Neuron (in vitro differentiated cells): ENCODE measurements around the gene KCNA10.

Experiments
- H2AFZ ChIP-seq: one replicate; pipeline ENCODE4 v1.6.1; 2013; ENCODE audit warnings: low read depth, mild to moderate bottlenecking, inconsistent platforms, low read length, moderate library complexity
- H3K27me3 ChIP-seq: one replicate; pipeline ENCODE4 v1.6.1; 2013; ENCODE audit warnings: low read length; ENCODE audit not compliant: insufficient read depth
- H3K36me3 ChIP-seq: one replicate; pipeline ENCODE4 v1.6.1; 2013; ENCODE audit warnings: low read length; ENCODE audit not compliant: insufficient read depth
- H3K4me1 ChIP-seq: one replicate; pipeline ENCODE4 v1.6.1; 2013; ENCODE audit warnings: low read length; ENCODE audit not compliant: insufficient read depth
- H3K4me3 ChIP-seq: 2 replicates; pipeline ENCODE4 v1.5.1; 2013; ENCODE audit warnings: mild to moderate bottlenecking, low read length, moderate library complexity
- H3K9me3 ChIP-seq: one replicate; pipeline ENCODE4 v1.6.1; 2013; ENCODE audit warnings: low read length

KCNA10 gene

DNA sequence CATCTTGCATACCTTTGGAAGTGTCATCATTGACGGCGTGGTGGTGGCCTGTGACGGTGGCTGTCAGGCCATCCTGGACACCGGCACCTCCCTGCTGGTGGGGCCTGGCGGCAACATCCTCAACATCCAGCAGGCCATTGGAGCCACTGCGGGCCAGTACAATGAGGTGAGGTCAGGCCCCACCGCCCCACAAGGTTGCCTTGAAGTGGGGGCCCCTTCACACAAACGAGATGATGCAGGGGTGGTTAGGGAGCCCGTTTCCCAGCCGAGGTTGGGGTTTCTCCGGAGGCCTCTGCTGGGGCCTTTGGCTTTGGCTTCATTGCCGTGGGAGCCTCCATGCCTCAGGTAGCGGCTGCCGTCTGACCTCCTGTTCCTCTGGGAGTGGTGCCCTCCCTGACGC, 29.6 kb downstream of the KCNA10 start:
- Histone ChIP-seq H3K9me3 (no peaks in the 10 kb centered on the region), H3K4me3 (no peak overlapping the region), H3K27me3 (peaks cover 7% of the 10 kb centered on the region), H3K4me1 (peaks cover 3% of the 10 kb centered on the region), H2AFZ (no peak overlapping the region), H3K36me3 (no peaks in the 10 kb centered on the region)

- no peaks in the 10 kb centered on the region for H3K36me3 ChIP-seq
- H3K9me3 ChIP-seq: no peaks in the 10 kb centered on the region
- no peak overlapping the region for H2AFZ ChIP-seq
- no peak overlapping the region for H3K4me3 ChIP-seq
- peaks cover 7% of the 10 kb centered on the region for H3K27me3 ChIP-seq
- no peaks in the 10 kb centered on the region for H3K4me1 ChIP-seq
Observed at GRCh38 chr1:110488867-110489266, 30.1 kb downstream of the KCNA10 start.

GRCh38 chr1:110488161-110488560, 30.8 kb downstream of the KCNA10 start:
- Histone ChIP-seq H2AFZ (no peak overlapping the region), H3K4me1 (no peaks in the 10 kb centered on the region), H3K4me3 (no peak overlapping the region), H3K27me3 (peaks cover 7% of the 10 kb centered on the region), H3K9me3 (no peaks in the 10 kb centered on the region), H3K36me3 (no peaks in the 10 kb centered on the region)

GRCh38 chr1:110487726-110488125, 31.2 kb downstream of the KCNA10 start:
- Histone ChIP-seq H3K4me1 (no peaks in the 10 kb centered on the region), H3K4me3 (no peak overlapping the region), H3K36me3 (no peaks in the 10 kb centered on the region), H3K9me3 (no peaks in the 10 kb centered on the region), H2AFZ (no peak overlapping the region), H3K27me3 (peaks cover 10% of the 10 kb centered on the region)

GRCh38 chr1:110485725-110486124, 33.2 kb downstream of the KCNA10 start:
- no peaks in the 10 kb centered on the region for H3K4me1 ChIP-seq
- H3K4me3 ChIP-seq: no peak overlapping the region
- H3K27me3 ChIP-seq: peaks cover 21% of the 10 kb centered on the region

DNA sequence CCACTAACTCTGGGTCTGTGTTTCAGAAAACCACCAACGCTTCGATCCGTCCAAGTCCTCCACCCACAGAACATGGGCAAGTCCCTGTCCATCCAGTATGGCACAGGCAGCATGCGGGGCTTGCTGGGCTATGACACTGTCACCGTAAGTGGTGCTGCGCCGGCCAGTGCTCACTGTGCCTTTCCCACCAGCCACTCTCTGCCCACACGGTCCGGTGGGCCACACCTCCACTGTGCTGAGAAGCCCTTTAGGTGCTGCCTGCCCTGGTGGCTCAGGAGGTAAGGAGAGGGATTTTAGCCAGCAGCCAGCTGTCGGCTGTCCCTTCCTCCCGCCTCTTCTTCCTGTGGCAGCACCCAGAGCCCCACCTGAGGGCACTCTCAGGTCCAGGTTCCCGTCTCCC, 34.2 kb downstream of the KCNA10 start:
- no peak overlapping the region for H3K4me3 ChIP-seq
- H2AFZ ChIP-seq: no peak overlapping the region
- H3K27me3 ChIP-seq: peaks cover 21% of the 10 kb centered on the region
- H3K4me1 ChIP-seq: no peaks in the 10 kb centered on the region
- H3K36me3 ChIP-seq: no peaks in the 10 kb centered on the region
- no peaks in the 10 kb centered on the region for H3K9me3 ChIP-seq

More at GRCh38 chr1:110485725-110486124, 33.2 kb downstream of the KCNA10 start:
- no peaks in the 10 kb centered on the region for H3K36me3 ChIP-seq
- no peak overlapping the region for H2AFZ ChIP-seq
- no peaks in the 10 kb centered on the region for H3K9me3 ChIP-seq

DNA sequence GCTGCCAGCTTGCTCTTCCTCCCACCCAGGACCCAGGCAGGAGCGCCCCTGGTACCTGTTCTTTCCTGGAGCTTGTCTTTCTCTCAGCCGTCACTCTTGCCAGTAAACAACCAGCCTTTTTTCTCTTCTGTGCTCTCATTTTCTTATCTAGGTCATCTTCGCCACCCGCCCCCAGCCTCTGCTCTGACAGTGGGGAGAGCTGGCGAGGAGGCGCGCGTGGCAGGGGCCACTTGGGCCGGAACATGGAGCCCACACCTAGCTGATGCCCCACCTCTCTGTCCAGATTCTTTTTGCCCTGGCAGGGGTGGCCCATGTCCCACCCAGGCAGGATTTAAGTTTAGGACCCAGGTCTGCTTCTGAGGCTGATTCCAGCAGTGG, 35.7 kb downstream of the KCNA10 start:
- Histone ChIP-seq H3K9me3 (no peaks in the 10 kb centered on the region), H2AFZ (no peak overlapping the region), H3K27me3 (peaks cover 21% of the 10 kb centered on the region), H3K4me3 (no peak overlapping the region), H3K36me3 (no peaks in the 10 kb centered on the region), H3K4me1 (no peaks in the 10 kb centered on the region)

GRCh38 chr1:110482662-110483307, 36.2 kb downstream of the KCNA10 start:
- no peak overlapping the region for H2AFZ ChIP-seq
- H3K36me3 ChIP-seq: no peaks in the 10 kb centered on the region
- no peaks in the 10 kb centered on the region for H3K4me1 ChIP-seq
- peaks cover 21% of the 10 kb centered on the region for H3K27me3 ChIP-seq
- H3K9me3 ChIP-seq: no peaks in the 10 kb centered on the region
- H3K4me3 ChIP-seq: no peak overlapping the region

- H3K9me3 ChIP-seq: no peaks in the 10 kb centered on the region
- H3K27me3 ChIP-seq: peaks cover 14% of the 10 kb centered on the region
- no peaks in the 10 kb centered on the region for H3K4me1 ChIP-seq
- H3K36me3 ChIP-seq: no peaks in the 10 kb centered on the region
- H2AFZ ChIP-seq: no peak overlapping the region
- no peak overlapping the region for H3K4me3 ChIP-seq
Observed at GRCh38 chr1:110481968-110482623, 36.9 kb downstream of the KCNA10 start.

DNA sequence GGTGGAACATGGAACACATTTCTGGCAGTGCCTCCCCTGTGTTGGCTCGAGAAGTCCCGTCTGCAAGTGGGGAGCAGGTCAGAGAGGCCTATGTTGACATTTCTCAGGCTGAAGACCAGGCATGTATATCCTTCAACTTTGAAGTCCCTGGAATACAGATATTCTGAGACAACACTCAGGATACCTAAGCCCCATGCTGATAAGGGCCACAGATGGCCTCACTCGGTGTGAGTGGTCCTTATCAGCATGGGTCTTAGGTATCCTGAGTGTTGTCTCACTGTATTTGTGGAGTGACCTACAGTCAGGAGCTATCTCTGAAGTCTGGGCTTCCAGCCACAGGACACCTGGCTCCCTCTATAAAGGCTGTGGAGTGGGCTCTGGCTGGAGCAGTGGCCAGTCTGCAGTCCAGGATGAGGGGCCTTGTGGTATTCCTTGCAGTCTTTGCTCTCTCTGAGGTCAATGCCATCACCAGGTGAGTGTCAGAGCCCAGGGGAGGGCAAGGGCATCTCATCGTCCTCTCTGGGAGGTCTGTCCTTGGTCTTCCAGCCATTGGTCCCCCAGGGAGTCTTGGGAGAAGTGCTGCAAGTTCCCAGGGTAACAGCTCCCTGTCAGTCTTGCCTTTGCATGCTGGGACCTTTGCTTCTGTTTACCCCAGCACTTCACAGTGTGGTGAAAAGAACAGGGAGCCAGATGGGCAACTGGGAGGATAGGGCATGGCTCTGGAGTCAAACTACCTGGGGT, 38.4 kb downstream of the KCNA10 start:
- no peaks in the 10 kb centered on the region for H3K36me3 ChIP-seq
- H3K4me1 ChIP-seq: no peaks in the 10 kb centered on the region
- H3K9me3 ChIP-seq: no peaks in the 10 kb centered on the region
- no peak overlapping the region for H3K4me3 ChIP-seq
- peaks cover 14% of the 10 kb centered on the region for H3K27me3 ChIP-seq
- H2AFZ ChIP-seq: no peak overlapping the region

DNA sequence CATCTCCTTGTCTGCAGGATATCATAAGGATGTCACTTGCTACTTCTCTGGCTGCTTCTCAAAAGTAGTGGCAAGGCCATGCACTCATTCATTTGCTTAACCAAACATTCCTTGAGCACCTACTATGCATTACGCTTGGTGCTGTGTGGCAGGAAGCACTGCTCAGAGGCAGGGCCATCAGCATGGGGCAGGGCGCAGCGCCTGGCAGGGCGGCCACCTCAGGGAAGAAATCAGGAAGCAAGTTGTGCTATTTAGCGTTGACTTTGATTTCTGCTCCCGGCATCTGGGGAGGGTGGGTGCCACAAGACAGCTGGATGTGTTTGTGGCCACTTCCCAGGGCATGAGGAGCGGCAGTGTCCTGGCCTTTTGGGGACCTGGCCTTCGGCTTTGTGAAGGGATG, 40.1 kb downstream of the KCNA10 start:
- no peak overlapping the region for H3K4me3 ChIP-seq
- no peak overlapping the region for H2AFZ ChIP-seq
- no peaks in the 10 kb centered on the region for H3K36me3 ChIP-seq
- H3K4me1 ChIP-seq: no peaks in the 10 kb centered on the region
- H3K27me3 ChIP-seq: peaks cover 14% of the 10 kb centered on the region
- no peaks in the 10 kb centered on the region for H3K9me3 ChIP-seq

- no peak overlapping the region for H2AFZ ChIP-seq
- H3K4me3 ChIP-seq: no peak overlapping the region
- H3K36me3 ChIP-seq: no peaks in the 10 kb centered on the region
- no peaks in the 10 kb centered on the region for H3K4me1 ChIP-seq
- peaks cover 14% of the 10 kb centered on the region for H3K27me3 ChIP-seq
- H3K9me3 ChIP-seq: no peaks in the 10 kb centered on the region
Observed at GRCh38 chr1:110477967-110478640, 40.9 kb downstream of the KCNA10 start.

- H3K4me1 ChIP-seq: no peaks in the 10 kb centered on the region
- no peak overlapping the region for H3K4me3 ChIP-seq
- H3K9me3 ChIP-seq: no peaks in the 10 kb centered on the region
- no peak overlapping the region for H2AFZ ChIP-seq
- H3K36me3 ChIP-seq: no peaks in the 10 kb centered on the region
- H3K27me3 ChIP-seq: peaks cover 10% of the 10 kb centered on the region
Observed at GRCh38 chr1:110477445-110477957, 41.5 kb downstream of the KCNA10 start.
